Measurements from ENCODE around the gene TTLL6.
"Not testable (repeated sequence)": the region's sequence is repeated elsewhere in the genome, so short reads cannot be mapped to it uniquely, and the experiment has no call there.

Gene TTLL6

GRCh38 chr17:48816774-48817590, at the start of gene TTLL6:
Gene TTLL6 (minus strand): TSS chr17:48817229. CDS start chr17:48817072, 157 bp downstream.
- DNase-seq (ENCODE audit: low read depth), result no peak

DNA sequence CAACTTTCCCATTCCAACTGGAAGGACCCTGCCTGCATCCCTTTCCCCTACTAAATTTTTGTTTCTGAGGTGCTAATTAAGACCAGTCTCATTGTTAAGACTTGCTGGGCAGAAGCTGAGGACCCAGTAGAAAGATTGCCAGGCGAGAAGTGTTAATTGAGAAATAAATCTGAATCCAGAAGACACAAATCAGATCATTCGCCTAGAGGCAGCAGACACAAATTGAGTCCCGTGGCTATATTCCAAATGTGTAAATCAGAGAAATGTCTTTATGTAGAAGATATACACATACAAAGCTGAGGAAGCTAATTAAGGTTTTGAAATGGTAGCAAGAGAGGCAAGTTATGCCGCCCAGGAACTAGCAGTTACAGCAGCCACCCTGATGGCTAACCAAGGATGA, 43.4 kb upstream of the TTLL6 start:
- no peak for DNase-seq (ENCODE audit: low read depth)

DNA sequence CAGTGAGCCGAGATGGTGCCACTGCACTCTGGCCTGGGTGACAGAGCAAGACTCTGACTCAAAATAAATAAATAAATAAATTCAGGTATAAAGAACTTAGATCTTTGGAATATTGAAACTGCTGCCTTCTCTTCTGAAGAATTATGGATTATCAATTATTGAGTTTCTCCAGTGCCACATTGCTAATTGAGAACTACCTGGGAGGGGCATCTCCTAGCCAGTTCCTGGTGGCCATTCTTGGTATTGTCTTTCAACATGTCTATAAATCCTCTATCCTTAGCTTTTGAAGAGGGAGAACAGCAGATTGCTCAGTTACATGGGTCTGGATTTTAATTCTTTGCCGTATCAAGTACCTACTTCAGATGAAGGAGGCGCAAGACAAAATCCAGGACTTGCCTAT, 43.0 kb upstream of the TTLL6 start:
- no peak for DNase-seq (ENCODE audit: low read depth)

- no peak for DNase-seq (ENCODE audit: low read depth)
Measured at GRCh38 chr17:48856122-48856821, 39.2 kb upstream of the TTLL6 start.

DNA sequence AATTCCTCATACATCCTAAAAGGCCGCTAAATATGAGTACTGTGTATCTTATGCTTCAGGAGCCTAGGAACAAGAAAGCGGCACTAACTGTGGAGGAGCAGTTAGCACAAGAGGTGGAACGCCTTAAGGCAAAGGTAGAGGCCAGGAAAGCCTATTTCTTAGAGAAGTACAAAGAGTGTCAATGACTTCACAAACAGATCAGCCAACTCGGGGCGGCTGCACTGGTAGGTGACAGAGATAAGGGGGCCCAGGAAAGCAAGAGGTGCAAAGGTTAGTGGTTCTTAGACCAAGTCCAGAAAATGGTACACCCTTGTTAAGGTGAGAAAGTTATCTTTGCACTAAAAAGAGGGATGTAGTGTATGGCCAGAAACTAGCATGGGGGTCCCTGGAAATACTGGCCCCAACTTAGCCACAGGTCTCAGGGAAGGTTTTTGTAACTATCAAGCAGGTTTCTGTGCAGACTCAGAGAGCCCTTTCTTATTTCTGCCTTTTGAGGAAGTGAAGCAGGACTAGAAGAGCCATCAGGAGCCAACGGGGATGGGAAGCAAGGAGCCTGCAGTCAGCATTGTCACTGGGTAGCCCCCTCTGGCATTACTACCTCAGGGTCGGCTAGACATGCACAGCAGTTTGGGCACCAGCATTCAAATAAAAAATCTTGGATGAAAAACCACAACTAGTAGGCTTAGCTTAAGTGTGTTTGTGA, 37.9 kb upstream of the TTLL6 start:
- no peak for DNase-seq (ENCODE audit: low read depth)

DNA sequence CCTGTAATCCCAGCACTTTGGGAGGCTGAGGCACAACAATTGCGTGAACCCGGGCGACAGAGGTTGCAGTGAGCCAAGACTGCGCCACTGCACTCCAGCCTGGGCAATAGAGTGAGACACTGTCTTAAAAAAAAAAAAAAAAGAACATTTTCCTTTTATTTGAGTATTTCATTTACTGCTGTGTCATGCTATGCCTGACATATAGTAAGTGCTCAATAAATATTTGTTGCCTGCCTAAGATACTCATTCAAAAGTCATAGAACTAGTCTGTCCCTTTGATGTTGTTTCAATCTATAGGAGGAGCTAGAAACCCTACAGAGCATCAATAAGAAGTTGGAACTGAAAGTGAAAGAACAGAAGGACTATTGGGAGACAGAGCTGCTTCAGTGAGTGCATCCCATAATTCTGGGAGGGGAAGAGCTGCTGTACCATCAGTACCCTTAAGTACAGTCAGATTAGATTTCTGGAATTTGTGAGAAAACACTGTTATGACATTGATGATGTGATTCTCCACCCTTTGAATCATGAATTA, 33.8 kb upstream of the TTLL6 start:
- DNase-seq (ENCODE audit: low read depth), result no peak

GRCh38 chr17:48843187-48843900, 26.3 kb upstream of the TTLL6 start:
- no peak for DNase-seq (ENCODE audit: low read depth)

- DNase-seq (ENCODE audit: low read depth), result no peak
Measured at GRCh38 chr17:48842746-48843145, 25.7 kb upstream of the TTLL6 start.

- DNase-seq (ENCODE audit: low read depth), result no peak
Measured at GRCh38 chr17:48841395-48841831, 24.4 kb upstream of the TTLL6 start.

GRCh38 chr17:48840441-48840840, 23.4 kb upstream of the TTLL6 start:
- DNase-seq (ENCODE audit: low read depth), result no peak

DNA sequence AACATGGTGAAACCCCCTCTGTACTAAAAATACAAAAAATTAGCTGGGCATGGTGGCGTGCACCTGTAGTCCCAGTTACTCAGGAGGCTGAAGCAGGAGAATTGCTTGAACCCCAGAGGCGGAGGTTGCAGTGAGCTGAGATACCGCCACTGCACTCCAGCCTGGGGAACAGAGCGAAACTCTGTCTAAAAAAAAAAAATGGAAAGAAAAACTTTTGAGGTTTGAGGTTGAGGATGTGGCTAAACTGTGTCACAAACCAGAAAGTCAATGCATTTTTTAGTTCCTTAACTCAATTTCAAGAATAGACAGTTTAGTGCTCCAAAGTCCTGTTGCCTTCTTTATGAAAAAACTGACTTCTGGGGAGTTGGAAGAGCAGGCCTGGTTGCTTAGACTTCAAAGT, 20.4 kb upstream of the TTLL6 start:
- DNase-seq (ENCODE audit: low read depth), result not testable (repeated sequence)

GRCh38 chr17:48835971-48836370, 18.9 kb upstream of the TTLL6 start:
- no peak for DNase-seq (ENCODE audit: low read depth)

- DNase-seq (ENCODE audit: low read depth), result no peak
Measured at GRCh38 chr17:48834973-48835372, 17.9 kb upstream of the TTLL6 start.

DNA sequence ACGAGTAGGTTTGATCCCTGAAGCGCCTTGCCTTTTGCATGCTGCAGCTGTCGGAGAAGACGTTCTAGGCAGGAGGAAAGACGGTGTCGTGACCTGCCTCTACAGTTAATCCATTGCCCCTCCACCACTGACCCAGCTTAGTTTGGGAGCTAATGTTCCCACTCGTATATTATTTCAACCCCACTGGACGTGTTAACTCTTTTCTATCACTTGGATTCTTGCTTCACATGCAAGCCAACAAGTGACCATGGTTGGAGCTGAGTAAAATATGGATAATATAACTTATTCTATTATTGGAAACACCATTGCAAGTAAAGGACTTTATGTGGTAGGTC, 14.5 kb upstream of the TTLL6 start:
- DNase-seq (ENCODE audit: low read depth), result no peak

DNA sequence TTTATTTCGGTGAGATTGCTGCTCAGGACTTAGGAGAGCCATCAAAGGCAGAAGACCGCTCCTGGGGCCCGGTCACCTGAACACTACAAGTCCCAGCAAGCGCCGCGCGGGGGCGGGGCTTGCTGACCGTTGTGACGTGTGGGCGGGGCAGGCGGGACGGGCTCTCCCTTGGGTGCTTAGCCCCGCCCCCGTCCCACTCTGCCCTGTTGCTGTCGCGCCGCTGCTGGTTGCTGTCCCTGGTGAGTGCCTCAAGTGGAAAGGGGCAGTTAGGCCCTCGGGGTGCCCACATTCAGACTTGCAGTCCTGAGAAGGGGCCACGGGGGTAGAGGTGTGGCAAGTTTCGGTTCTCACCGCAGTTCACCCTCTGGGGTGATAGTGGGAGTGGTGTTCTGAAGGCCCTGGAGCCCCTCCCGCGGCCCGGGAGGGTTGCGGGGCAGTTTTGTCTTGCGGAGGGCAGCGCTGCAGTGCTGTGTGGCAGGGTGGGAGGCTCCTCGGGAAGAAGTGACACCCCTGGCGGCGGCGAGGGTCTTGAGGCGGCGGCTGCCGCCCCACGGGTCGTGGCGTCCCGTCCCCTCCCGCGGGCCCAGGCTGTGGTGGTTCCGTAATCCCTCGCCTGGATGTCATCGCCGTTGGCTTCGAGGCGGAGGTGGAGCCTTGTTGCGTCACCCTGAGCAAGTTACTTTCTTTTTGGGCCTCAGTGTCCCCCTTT, 14.0 kb upstream of the TTLL6 start, which contains the start of gene CALCOCO2:
CALCOCO2 (plus strand) TSS at position 196 of the 709 bp plus-strand sequence. CDS start 10,673 bp downstream, outside the sequence.
- peak; percentile 83 for DNase-seq (ENCODE audit: low read depth)

DNA sequence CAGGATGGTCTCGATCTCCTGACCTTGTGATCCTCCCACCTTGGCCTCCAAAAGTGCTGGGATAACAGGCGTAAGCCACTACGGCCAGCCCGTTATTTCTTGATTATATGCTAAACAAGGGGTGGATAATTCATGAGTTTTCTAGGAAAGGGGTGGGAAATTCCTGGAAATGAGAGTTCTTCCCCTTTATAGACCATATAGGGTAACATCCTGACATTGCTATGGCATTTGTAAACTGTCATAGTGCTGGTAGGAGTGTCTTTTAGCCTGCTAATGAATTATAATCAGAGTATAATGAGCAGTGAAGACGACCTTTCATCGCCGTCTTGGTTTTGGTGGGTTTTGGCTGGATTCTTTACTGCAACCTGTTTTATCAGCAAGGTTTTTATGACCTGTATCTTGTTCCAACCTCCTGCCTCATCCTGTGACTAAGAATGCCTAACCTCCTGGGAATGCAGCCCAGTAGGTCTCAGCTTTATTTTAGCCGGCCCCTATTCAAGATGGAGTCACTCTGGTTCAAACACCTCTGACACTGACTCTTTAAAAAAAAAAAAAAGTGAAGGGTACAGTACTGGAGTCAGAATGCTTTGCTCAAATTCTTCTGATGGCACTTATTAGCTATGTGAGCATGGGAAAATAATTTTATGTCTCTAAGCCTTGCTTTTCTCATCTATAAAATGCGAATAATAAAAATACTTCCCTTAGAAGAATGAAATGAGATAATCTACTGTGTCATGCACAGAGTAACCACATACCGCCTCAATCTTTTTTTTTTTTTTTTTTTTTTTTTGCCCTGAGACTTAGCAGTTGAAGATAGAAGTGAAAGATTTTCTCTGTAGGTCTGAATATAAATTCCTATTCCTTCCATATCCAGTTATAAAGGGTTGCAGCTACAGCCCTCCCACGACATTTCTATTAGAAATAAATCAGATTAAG, 8.7 kb upstream of the TTLL6 start:
- no peak for DNase-seq (ENCODE audit: low read depth)

DNA sequence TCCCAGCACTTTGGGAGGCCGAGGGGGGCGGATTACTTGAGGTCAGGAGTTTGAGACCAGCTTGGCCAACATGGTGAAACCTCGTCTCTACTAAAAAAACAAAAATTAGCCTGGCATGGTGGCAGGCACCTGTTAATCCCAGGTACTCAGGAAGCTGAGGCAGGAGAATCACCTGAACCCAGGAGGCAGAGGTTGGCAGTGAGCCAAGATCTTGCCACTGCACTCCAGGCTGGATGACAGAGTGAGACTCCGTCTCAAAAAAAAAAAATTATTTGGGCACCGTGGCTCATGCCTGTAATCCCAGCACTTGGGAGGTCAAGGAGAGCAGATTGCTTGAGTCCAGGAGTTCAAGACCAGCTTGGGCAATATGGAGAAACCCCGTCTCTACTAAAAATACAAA, 3.9 kb upstream of the TTLL6 start:
- DNase-seq (ENCODE audit: low read depth), result not testable (repeated sequence)

- DNase-seq (ENCODE audit: low read depth), result no peak
Measured at GRCh38 chr17:48819466-48819865, 2.4 kb upstream of the TTLL6 start.

DNA sequence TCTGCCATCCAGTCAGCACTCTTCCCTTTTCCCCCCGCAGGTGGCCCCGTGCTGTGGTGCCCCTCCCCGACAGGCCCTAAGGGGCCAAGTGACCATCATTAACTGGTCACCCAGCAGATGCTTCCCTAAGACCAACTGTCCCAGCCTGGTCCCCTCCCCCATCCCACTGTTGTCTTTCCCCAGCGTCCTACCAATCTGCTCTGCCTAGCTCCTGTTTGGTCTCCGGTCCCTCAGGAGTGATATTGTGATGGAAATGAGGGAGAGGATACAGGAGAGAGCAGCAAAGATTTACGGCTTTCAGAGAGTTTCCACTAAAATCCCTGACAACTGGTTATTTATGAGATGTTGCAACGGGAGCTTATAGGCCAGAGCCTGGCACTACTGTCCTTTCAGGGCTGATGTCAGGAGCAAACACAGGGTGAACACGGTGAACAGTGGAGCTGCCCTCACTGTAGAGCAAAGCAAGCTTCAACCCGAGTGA, 1.4 kb upstream of the TTLL6 start:
- DNase-seq (ENCODE audit: low read depth), result no peak

- DNase-seq (ENCODE audit: low read depth), result no peak
Measured at GRCh38 chr17:48816438-48816773, 623 bp downstream of the TTLL6 start.
